GM18907 (cell line): ENCODE measurements around the gene ZNF862.

Experiments used
- ATAC-seq: cut with Tn5 transposase; IDR thresholded peaks from one replicate; pipeline ENCODE4 v1.9.1; 2021; ENCODE audit warnings: mild to moderate bottlenecking, moderate library complexity; ENCODE audit not compliant: unreplicated experiment

Gene ZNF862

GRCh38 chr7:149864751-149865150 lies 26.6 kb downstream of the ZNF862 start:
- ATAC-seq = no peak

GRCh38 chr7:149865437-149865836 lies 27.3 kb downstream of the ZNF862 start:
- ATAC-seq = no peak

- ATAC-seq = no peak
These were observed 28.1 kb downstream of the ZNF862 start for GRCh38 chr7:149866139-149866778.

- ATAC-seq = no peak
These were observed 28.7 kb downstream of the ZNF862 start for GRCh38 chr7:149866779-149867447.

- no peak for ATAC-seq
These were observed 29.8 kb downstream of the ZNF862 start for GRCh38 chr7:149867762-149868622.

GRCh38 chr7:149868623-149869290 lies 30.6 kb downstream of the ZNF862 start:
- ATAC-seq = no peak

- no peak for ATAC-seq
These were observed 31.1 kb downstream of the ZNF862 start for GRCh38 chr7:149869291-149869650.

GRCh38 chr7:149869867-149870266 lies 31.7 kb downstream of the ZNF862 start:
- no peak for ATAC-seq

GRCh38 chr7:149870274-149870673 lies 32.1 kb downstream of the ZNF862 start:
- no peak for ATAC-seq

GRCh38 chr7:149870701-149871483 lies 32.7 kb downstream of the ZNF862 start:
- no peak for ATAC-seq

- no peak for ATAC-seq
These were observed 33.4 kb downstream of the ZNF862 start for GRCh38 chr7:149871576-149871975.

GRCh38 chr7:149872419-149873073 lies 34.4 kb downstream of the ZNF862 start:
- ATAC-seq = no peak

GRCh38 chr7:149873074-149873969 lies 35.1 kb downstream of the ZNF862 start, which contains the start of gene ATP6V0E2:
Gene ATP6V0E2, plus strand, starts transcription at chr7:149873969. Its CDS starts 97 bp downstream, at chr7:149874066.
- peak; percentile 90 for ATAC-seq

GRCh38 chr7:149873970-149874643 lies 35.9 kb downstream of the ZNF862 start:
- peak; percentile 24 for ATAC-seq

- no peak for ATAC-seq
These were observed 36.5 kb downstream of the ZNF862 start for GRCh38 chr7:149874644-149875028.

- ATAC-seq = no peak
These were observed 37.2 kb downstream of the ZNF862 start for GRCh38 chr7:149875396-149875795.

GRCh38 chr7:149877890-149878522 lies 39.8 kb downstream of the ZNF862 start:
- ATAC-seq = no peak

- no peak for ATAC-seq
These were observed 40.3 kb downstream of the ZNF862 start for GRCh38 chr7:149878523-149878921.
